GM21717 (cell line): ENCODE measurements around the gene GOLGA3.
"Not testable (repeated sequence)": the region's sequence is repeated elsewhere in the genome, so short reads cannot be mapped to it uniquely, and the experiment has no call there.

Experiments used
- ATAC-seq: cut with Tn5 transposase; IDR thresholded peaks from one replicate; pipeline ENCODE4 v1.9.1; 2021; ENCODE audit warnings: mild to moderate bottlenecking, moderate library complexity; ENCODE audit not compliant: unreplicated experiment

The GOLGA3 gene

GRCh38 chr12:132828706-132829534 is at the start of gene GOLGA3:
TSS of gene GOLGA3 (minus strand) at chr12:132828869. CDS start at chr12:132822128, 6,741 bp downstream.
- peak; percentile 83 for ATAC-seq

GRCh38 chr12:132874620-132875019 is 46.0 kb upstream of the GOLGA3 start:
- not testable (repeated sequence) for ATAC-seq

GRCh38 chr12:132874175-132874574 is 45.5 kb upstream of the GOLGA3 start:
- ATAC-seq: no peak

DNA sequence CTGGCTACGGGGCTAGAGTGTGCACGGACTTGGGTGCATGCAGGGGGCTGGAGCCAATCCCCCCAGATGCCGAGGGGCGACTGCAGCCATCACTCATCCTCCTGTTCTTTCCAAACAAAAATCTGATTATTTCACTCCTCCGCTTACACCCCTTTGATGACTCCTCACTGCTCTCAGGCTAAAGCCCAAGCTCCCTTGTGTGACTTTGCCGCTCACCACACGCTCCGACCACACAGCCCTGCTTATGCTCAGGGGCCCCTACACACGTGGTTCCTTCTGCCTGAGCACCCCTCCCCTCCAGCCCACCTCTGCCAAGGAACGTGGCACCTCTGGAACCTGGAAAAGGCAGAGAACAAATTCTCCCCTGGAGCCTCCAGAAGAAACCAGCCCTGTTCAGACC is 45.1 kb upstream of the GOLGA3 start:
- no peak for ATAC-seq

- ATAC-seq: no peak
Observed at GRCh38 chr12:132872975-132873421, 44.3 kb upstream of the GOLGA3 start.

- no peak for ATAC-seq
Observed at GRCh38 chr12:132872073-132872855, 43.6 kb upstream of the GOLGA3 start.

DNA sequence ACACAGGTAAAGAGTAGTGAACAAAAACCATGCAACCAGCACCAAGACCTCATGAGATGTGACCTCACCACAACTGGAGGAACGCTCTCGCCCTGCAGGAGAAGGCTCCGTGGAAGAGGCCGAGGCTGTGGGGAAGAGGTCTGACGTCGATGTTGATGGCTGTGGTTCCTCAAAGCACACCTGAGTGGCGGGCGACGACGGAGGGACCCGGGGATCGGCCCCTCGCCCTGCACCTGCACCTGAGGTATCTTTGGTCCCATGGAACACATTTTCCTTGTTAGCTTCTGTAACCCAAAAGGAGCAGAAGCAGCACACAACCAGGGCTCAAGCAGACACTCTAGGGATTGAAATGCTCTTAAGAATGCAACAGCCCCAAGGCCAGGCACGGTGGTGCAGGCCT is 40.9 kb upstream of the GOLGA3 start:
- ATAC-seq: no peak

GRCh38 chr12:132866251-132866828 is 37.7 kb upstream of the GOLGA3 start:
- no peak for ATAC-seq

- no peak for ATAC-seq
Observed at GRCh38 chr12:132861558-132861957, 32.9 kb upstream of the GOLGA3 start.

DNA sequence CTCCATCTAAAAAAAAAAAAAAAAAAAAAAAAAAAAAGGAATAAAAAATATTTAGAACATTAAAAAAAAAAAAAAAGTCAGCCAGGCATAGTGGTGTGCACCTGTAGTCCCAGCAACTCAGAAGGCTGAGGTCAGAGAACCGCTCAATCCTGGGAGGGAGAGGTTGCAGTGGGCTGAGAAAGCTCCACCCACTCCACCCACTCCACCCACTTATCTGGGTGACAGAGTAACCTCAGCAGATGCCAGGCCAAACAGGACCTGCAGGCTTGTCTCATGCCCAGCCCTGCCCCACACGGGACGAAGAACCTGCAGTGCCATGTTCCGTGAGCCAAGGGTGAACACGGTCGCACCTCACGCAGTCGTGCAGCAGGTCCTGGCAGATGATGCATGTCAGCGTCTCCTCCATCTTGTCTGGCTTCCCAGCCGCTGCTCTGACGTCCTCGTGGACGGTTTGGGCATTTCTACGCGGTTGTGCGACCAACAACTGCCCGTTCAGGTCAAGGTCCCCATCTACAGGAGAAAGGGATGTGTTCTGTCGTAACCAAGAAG is 30.1 kb upstream of the GOLGA3 start:
- no peak for ATAC-seq

- ATAC-seq: not testable (repeated sequence)
Observed at GRCh38 chr12:132857019-132857418, 28.4 kb upstream of the GOLGA3 start.

DNA sequence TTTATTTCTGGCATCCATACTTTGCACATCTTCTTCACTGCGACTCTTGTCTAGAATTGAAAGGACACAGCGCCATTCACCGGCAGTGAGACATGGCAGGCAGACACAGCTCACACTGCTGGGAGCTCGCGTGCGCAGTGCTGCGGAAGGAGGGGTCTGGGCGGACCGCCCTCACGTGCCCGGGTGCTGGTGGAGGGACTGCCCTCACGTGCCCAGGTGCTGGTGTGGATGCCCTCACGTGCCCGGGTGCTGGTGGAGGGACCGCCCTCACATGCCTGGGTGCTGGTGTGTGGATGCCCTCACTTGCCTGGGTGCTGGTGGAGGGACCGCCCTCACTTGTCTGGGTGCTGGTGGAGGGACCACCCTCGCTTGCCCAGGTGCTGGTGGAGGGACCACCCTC is 27.9 kb upstream of the GOLGA3 start:
- ATAC-seq: no peak

GRCh38 chr12:132855211-132855610 is 26.5 kb upstream of the GOLGA3 start:
- ATAC-seq: not testable (repeated sequence)

DNA sequence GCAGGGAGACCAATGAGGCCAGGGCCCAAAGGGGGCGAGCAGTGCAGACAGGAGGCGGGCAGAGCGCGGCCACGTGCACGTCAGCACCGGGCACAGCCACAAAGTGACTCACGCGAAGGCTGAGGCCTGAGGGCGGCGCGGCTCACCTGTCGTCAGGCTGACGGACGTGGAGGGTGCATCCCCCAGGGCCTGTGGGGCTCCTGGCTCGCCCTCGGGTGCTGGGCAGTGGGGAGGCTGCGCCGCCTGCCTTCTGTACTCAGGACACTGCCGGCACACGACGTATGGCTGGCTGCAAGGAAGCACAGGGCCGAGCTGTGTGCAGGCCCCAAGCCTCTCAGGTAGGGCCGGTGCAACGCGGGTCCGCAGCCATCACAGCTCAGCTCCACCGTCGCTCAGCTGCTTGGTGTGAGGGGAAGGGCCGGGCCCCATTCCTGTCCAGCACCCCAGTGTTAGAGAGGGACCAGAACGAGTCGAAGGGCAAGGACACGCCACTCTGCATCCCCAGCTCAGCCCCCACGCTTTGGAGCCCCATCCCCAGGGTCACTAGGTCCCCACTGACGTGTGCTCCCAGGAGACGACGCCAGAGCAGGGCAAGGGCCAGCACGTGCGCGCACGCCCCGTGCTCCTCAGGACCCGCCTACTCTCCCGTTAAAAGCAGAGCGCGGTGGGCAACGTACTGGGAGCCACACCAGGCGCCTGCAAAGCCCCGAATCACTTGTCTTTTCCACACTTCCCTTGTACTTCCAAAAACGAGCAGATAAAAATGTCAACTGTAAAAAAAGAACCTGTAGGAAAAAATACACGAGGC is 24.8 kb upstream of the GOLGA3 start:
- ATAC-seq: no peak

- no peak for ATAC-seq
Observed at GRCh38 chr12:132852496-132852895, 23.8 kb upstream of the GOLGA3 start.

- no peak for ATAC-seq
Observed at GRCh38 chr12:132851465-132851864, 22.8 kb upstream of the GOLGA3 start.

DNA sequence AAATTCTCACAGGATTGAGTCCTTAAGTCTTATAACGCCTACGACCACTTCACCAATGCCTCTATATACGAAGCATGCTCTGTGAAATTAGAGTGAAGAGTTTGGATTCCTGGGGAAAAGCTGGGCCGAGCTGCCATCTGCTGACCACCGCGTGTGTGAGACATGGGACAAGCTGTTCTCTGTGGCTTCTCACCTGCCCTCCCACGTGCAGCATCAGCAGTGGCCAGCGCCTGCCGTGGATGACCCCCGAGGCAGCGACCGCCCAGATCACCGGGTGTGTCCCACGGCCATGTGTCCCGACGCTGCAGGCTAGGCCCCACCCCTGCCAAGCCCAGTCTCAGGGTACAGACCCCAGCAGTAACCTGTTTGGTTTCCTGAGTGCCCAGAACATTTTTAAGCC is 21.6 kb upstream of the GOLGA3 start:
- ATAC-seq: no peak

- no peak for ATAC-seq
Observed at GRCh38 chr12:132848521-132848920, 19.9 kb upstream of the GOLGA3 start.

DNA sequence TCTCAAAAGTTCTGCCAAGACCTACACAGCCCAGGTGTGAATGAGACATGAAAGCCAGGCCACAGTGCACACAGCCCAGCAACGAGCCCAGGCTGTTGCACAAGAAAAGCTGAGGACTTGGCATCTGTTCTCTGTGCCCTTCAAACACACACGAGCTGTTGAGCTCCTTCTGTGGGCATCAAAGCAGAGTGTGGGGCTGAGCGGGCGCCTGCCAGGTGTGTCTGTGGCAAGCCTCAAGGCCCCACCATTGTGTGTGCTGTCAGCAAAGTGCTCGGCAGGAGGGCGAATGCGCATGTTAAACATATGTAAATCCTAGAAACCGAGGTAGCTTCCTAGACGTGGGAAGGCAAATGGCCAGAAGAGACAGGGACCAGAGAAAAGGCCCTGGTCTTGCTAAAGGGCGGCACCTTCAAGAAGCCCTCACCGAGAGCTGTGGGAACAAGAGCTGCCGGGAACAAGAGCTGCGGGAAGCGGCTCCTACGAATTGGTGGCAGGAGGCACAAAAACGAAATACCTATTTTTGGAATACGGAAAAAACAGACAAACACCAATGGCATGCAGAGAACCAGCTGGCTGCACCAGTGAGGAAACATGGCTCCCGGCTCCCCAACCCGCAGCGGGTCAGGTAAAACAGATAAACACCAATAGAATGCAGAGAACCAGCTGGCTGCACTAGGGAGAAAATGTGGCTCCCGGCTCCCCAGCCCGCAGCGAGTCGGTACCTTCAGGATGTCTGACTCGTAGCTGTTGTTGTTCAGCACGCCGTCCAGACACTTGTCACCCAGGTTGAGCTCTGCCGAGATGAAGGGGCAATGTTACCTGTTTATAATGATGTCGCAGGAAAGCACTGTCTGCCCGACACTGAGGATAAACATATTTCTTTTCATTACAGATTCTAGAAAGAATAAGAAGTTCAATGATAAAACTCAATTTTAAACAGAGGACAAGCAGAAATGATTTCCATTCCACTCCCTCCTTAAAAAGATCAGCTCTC is 19.0 kb upstream of the GOLGA3 start:
- no peak for ATAC-seq
